ENCODE results near the gene ITPA.

DNA sequence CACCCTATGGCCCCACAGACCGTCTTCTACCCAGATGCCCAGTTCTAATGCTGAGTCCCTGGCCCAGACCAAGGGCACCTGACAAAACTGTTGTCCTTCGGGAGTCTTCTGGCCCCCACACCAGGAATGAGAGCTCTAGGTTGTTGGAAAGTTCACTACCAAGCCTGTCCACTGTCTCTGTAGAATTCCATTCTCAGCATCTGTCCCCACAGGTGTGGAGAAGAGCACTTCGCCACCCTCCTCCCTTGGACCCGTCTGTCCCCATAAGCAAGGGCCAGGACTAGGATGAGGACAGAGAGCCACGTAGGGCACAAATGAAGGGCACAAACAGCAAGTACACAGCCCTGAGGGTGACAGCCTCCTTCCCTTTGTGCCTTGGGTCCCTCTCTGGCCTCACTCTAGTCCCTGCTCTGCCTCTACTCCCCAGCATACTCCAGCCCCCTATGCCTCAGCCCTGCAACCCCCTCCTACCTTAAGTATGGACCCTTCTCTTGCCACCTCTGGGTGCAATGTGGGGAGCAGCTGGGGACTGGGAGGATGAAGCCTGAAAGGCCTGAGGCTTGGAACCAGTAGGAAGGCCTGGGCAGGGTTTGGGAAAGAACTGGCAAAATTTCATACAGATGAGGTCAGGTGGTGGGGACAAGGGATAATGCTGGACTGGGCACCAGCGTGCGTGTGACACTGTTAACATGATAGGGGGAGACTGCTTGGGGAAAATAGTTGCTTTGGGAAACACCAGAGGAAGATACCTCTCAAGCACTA is 40.3 kb upstream of the ITPA start:
- TF ChIP-seq POLR2AphosphoS5 (IDR thresholded peaks at IDR 0.05; ENCODE audit: low read depth) (no peak), EZH2 (IDR thresholded peaks at IDR 0.05; ENCODE audit: low read depth, unreplicated experiment) (no peak), NANOG (IDR thresholded peaks at IDR 0.05; ENCODE audit: borderline replicate concordance) (no peak), CREB1 (CRISPR knock-in tag; IDR thresholded peaks at IDR 0.05; ENCODE audit: low read depth) (no peak), ZNF114 (CRISPR knock-in tag; IDR thresholded peaks at IDR 0.05) (no peak), EZH2phosphoT487 (IDR thresholded peaks at IDR 0.05; ENCODE audit: unreplicated experiment) (no peak), JUNB (IDR thresholded peaks at IDR 0.05; ENCODE audit: unreplicated experiment) (no peak)
- TF ChIP-seq, protein P1, sequence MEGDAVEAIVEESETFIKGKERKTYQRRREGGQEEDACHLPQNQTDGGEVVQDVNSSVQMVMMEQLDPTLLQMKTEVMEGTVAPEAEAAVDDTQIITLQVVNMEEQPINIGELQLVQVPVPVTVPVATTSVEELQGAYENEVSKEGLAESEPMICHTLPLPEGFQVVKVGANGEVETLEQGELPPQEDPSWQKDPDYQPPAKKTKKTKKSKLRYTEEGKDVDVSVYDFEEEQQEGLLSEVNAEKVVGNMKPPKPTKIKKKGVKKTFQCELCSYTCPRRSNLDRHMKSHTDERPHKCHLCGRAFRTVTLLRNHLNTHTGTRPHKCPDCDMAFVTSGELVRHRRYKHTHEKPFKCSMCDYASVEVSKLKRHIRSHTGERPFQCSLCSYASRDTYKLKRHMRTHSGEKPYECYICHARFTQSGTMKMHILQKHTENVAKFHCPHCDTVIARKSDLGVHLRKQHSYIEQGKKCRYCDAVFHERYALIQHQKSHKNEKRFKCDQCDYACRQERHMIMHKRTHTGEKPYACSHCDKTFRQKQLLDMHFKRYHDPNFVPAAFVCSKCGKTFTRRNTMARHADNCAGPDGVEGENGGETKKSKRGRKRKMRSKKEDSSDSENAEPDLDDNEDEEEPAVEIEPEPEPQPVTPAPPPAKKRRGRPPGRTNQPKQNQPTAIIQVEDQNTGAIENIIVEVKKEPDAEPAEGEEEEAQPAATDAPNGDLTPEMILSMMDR (conservative IDR thresholded peaks at IDR 0.05; ENCODE audit: low read depth in 2 of 2) = no peak
- TF ChIP-seq, protein P2, sequence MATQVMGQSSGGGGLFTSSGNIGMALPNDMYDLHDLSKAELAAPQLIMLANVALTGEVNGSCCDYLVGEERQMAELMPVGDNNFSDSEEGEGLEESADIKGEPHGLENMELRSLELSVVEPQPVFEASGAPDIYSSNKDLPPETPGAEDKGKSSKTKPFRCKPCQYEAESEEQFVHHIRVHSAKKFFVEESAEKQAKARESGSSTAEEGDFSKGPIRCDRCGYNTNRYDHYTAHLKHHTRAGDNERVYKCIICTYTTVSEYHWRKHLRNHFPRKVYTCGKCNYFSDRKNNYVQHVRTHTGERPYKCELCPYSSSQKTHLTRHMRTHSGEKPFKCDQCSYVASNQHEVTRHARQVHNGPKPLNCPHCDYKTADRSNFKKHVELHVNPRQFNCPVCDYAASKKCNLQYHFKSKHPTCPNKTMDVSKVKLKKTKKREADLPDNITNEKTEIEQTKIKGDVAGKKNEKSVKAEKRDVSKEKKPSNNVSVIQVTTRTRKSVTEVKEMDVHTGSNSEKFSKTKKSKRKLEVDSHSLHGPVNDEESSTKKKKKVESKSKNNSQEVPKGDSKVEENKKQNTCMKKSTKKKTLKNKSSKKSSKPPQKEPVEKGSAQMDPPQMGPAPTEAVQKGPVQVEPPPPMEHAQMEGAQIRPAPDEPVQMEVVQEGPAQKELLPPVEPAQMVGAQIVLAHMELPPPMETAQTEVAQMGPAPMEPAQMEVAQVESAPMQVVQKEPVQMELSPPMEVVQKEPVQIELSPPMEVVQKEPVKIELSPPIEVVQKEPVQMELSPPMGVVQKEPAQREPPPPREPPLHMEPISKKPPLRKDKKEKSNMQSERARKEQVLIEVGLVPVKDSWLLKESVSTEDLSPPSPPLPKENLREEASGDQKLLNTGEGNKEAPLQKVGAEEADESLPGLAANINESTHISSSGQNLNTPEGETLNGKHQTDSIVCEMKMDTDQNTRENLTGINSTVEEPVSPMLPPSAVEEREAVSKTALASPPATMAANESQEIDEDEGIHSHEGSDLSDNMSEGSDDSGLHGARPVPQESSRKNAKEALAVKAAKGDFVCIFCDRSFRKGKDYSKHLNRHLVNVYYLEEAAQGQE (IDR thresholded peaks at IDR 0.05; ENCODE audit: unreplicated experiment) = no peak

Data from GM23338 (cell line).